Measurements from ENCODE around the gene UQCRFS1. TPM values are rescaled to one million over a fixed set of nuclear protein-coding genes. Genes with fewer than 3 reads are reported as not detected.

Gene UQCRFS1
- total and polyA plus RNA-seq, 11 donors = 56.7 to 160 (median 130) TPM

GRCh38 chr19:29247051-29247450 is 34.1 kb upstream of the UQCRFS1 start:
- TF ChIP-seq POLR2A (IDR thresholded peaks at IDR 0.05) (no peak), CTCF (IDR thresholded peaks at IDR 0.05) (no peak)
- Histone ChIP-seq H3K4me3 (no peak overlapping the region), H3K27me3 (peaks cover 0 to 20% (median 3%) of the 10 kb centered on the region in 9 donors), H3K9me3 (no peaks in the 10 kb centered on the region), H3K4me1 (peaks cover 0 to 9% (median 0%) of the 10 kb centered on the region in 12 donors), H3K36me3 (no peaks in the 10 kb centered on the region), H3K27ac (no peak overlapping the region)
- 74 to 85% (median 75%) methylated on average over 3 of the region's 3 CpGs for WGBS, 4 donors
- no peak for ATAC-seq
- DNase-seq = no peak
- intact Hi-C loops (cut with DNase I) = no loop called here

- WGBS, 4 donors = 24 to 52% (median 33%) methylated on average over 6 of the region's 6 CpGs
- no peaks in the 10 kb centered on the region for H3K9me3 ChIP-seq
- peaks cover 0 to 20% (median 3%) of the 10 kb centered on the region in 9 donors for H3K27me3 ChIP-seq
- intact Hi-C loops (cut with DNase I) = no loop called here
- peaks cover 0 to 9% (median 0%) of the 10 kb centered on the region in 12 donors for H3K4me1 ChIP-seq
- H3K36me3 ChIP-seq = no peaks in the 10 kb centered on the region
- ATAC-seq = no peak
- TF ChIP-seq CTCF (IDR thresholded peaks at IDR 0.05) = no peak
- no peak overlapping the region for H3K4me3 ChIP-seq
- no peak for DNase-seq
- H3K27ac ChIP-seq = no peak overlapping the region
Observed at GRCh38 chr19:29245215-29245614, 32.3 kb upstream of the UQCRFS1 start.

- H3K4me1 ChIP-seq = no peaks in the 10 kb centered on the region
- H3K9me3 ChIP-seq = peaks cover 0 to 14% (median 5%) of the 10 kb centered on the region in 12 donors
- TF ChIP-seq POLR2A (IDR thresholded peaks at IDR 0.05) (no peak), CTCF (IDR thresholded peaks at IDR 0.05) (no peak)
- intact Hi-C loops (cut with DNase I) = no loop called here
- H3K27ac ChIP-seq = no peak overlapping the region
- H3K27me3 ChIP-seq = peaks cover 0 to 16% (median 0%) of the 10 kb centered on the region in 9 donors
- DNase-seq = no peak
- no peak overlapping the region for H3K4me3 ChIP-seq
- no peaks in the 10 kb centered on the region for H3K36me3 ChIP-seq
- ATAC-seq = no peak
Observed at GRCh38 chr19:29241324-29241723, 28.4 kb upstream of the UQCRFS1 start.

GRCh38 chr19:29239213-29239776 is 26.3 kb upstream of the UQCRFS1 start:
- peaks cover 0 to 10% (median 0%) of the 10 kb centered on the region in 9 donors for H3K27me3 ChIP-seq
- no peak overlapping the region for H3K4me3 ChIP-seq
- peaks cover 0 to 20% (median 9%) of the 10 kb centered on the region in 12 donors for H3K9me3 ChIP-seq
- no peak for DNase-seq
- WGBS, 4 donors = 28 to 54% (median 50%) methylated on average over 2 of the region's 2 CpGs
- TF ChIP-seq CTCF (IDR thresholded peaks at IDR 0.05) (no peak), POLR2A (IDR thresholded peaks at IDR 0.05) (no peak)
- H3K36me3 ChIP-seq = no peaks in the 10 kb centered on the region
- no peak for ATAC-seq
- H3K27ac ChIP-seq = no peak overlapping the region
- intact Hi-C loops (cut with DNase I) = no loop called here
- H3K4me1 ChIP-seq = no peaks in the 10 kb centered on the region
